ENCODE results near the gene ILDR2. TPM values are rescaled to one million over a fixed set of nuclear protein-coding genes. Genes with fewer than 3 reads are reported as not detected.
"Not testable (repeated sequence)": the region's sequence is repeated elsewhere in the genome, so short reads cannot be mapped to it uniquely, and the experiment has no call there.

ILDR2 gene
- total and polyA plus RNA-seq, 7 donors, result 0.01 to 0.30 (median 0.12) TPM

DNA sequence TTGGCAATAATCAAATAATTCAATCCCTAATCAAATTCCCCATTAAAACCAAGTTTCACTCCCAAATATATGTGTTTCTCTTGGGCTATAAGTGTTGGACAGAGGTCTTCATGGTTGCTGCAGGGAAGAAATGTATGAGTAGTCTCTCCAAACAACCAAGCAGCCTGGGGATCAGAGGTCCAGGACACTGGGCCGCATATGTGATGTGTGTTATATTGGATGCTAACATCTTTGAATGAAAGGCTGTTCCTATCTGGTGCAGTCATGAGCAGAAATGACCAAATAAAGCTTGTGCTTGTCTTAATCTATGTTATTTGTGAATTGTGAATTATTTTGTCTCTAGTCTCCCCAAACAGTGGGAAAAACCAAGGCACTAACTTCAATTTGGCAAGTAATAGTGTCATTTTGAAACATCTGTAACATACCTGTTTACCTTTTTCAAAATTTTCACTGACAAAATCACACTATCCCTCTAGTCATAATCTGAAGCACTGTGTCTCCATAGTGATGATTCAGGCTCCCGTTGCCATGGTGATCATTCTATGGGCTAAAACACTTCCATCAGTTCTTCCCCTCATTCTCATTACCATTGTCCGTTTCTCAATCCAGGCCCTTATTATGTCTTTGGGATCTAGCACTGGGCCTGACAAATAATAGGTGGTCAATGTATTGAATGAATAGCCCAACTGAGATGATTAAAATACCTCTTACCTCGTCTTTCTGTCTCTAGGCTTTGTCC lies 86.8 kb downstream of the ILDR2 start:
- Histone ChIP-seq H3K4me3 (no peak overlapping the region), H3K27me3 (ENCODE audit: insufficient read depth in 3 of 3, low read length in 2 of 3) (peaks cover 0 to 16% (median 6%) of the 10 kb centered on the region in 3 donors), H3K36me3 (ENCODE audit: insufficient read depth in 1 of 2, low read depth in 1 of 2) (no peaks in the 10 kb centered on the region), H3K27ac (no peak overlapping the region), H3K9me3 (no peaks in the 10 kb centered on the region), H3K4me1 (no peaks in the 10 kb centered on the region)
- DNase-seq, result no peak
- ATAC-seq, result no peak
- 84 to 87% (median 85%) methylated on average over 4 of the region's 4 CpGs for WGBS, 3 donors
- no peak for TF ChIP-seq CTCF (IDR thresholded peaks at IDR 0.05)
- intact Hi-C loops (cut with DNase I), result loop anchor here in 1 of 2 donors (5.0 kb wide), 1 partner anchor 169 kb away; no protein-coding TSS in a partner anchor

DNA sequence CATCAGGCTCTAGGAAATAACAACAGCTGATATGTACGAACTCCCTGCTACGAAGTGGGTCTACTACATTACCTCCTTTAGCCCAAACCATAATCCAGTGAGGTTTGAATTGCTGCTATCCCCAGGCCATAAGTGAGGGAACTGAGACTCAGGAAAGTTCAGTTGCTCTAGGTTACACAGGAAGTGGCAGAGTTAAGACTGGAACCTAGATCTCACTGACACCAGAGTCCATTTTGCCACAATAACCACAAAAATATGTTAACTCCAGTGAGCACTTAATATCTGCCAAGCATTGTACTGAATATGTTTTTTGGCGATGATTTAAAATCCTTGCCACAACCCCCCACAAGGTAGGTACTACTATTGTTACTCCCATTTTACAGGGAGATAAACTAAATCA lies 90.4 kb downstream of the ILDR2 start:
- no peak overlapping the region for H3K4me3 ChIP-seq
- DNase-seq (no peak), ATAC-seq (no peak)
- intact Hi-C loops (cut with DNase I), result loop anchor here in 1 of 2 donors (5.0 kb wide), 1 partner anchor 172 kb away; no protein-coding TSS in a partner anchor
- WGBS, 3 donors, result 93 to 98% (median 96%) methylated on average over 3 of the region's 3 CpGs
- H3K36me3 ChIP-seq (ENCODE audit: insufficient read depth in 1 of 2, low read depth in 1 of 2), result no peaks in the 10 kb centered on the region
- peaks cover 0 to 16% (median 6%) of the 10 kb centered on the region in 3 donors for H3K27me3 ChIP-seq (ENCODE audit: insufficient read depth in 3 of 3, low read length in 2 of 3)
- H3K9me3 ChIP-seq, result no peaks in the 10 kb centered on the region
- H3K27ac ChIP-seq, result no peak overlapping the region
- H3K4me1 ChIP-seq, result no peaks in the 10 kb centered on the region
- TF ChIP-seq CTCF (IDR thresholded peaks at IDR 0.05), result no peak

DNA sequence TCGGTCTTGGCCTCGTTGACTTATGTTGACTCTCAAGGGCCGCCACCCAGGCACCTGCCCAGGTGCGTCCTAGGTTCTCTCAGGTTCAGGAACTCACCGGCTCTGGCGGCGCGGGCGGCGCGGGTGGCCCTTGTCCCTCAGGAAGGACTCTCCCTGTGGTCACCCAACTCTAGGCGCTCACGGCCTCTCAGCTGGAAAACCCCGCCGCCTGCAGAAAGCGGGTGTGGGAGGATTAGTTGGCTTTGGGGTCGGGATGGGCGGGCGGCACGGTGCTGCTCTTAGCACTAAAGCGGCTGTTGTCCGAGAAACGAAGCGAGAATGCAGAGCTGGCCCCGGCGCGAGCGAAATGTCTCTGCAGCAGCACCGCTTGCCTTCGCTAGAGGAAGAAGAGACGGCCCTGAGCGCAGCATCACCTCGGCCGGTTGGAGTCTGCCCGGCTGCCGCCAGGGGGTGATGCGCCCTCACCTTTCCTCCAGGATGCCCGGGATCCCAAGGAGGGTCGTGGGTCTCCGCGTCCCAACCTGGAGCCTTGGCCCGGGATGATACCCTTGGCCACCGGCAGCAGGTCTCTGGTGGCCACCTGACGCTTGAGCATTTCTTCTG lies 91.2 kb downstream of the ILDR2 start:
- DNase-seq, result peak; percentile 40 to 64
- peaks cover 0 to 16% (median 6%) of the 10 kb centered on the region in 3 donors for H3K27me3 ChIP-seq (ENCODE audit: insufficient read depth in 3 of 3, low read length in 2 of 3)
- peak; percentile 53 for TF ChIP-seq CTCF (IDR thresholded peaks at IDR 0.05)
- peak in 2 of 4 donors; percentile 75 to 78 for ATAC-seq
- WGBS, 3 donors, result 16 to 27% (median 20%) methylated on average over 38 to 44 of the region's 44 CpGs
- no peak overlapping the region for H3K4me3 ChIP-seq
- H3K36me3 ChIP-seq (ENCODE audit: insufficient read depth in 1 of 2, low read depth in 1 of 2), result no peaks in the 10 kb centered on the region
- H3K4me1 ChIP-seq, result no peaks in the 10 kb centered on the region
- H3K27ac ChIP-seq, result no peak overlapping the region
- intact Hi-C loops (cut with DNase I), result no loop called here
- H3K9me3 ChIP-seq, result no peaks in the 10 kb centered on the region

GRCh38 chr1:166882893-166883292 lies 92.4 kb downstream of the ILDR2 start:
- Histone ChIP-seq H3K9me3 (no peaks in the 10 kb centered on the region), H3K4me1 (no peaks in the 10 kb centered on the region), H3K36me3 (ENCODE audit: insufficient read depth in 1 of 2, low read depth in 1 of 2) (no peaks in the 10 kb centered on the region), H3K27ac (no peak overlapping the region), H3K4me3 (no peak overlapping the region), H3K27me3 (ENCODE audit: insufficient read depth in 3 of 3, low read length in 2 of 3) (peaks cover 0 to 16% (median 6%) of the 10 kb centered on the region in 3 donors)
- WGBS, 3 donors, result 50 to 88% (median 63%) methylated on average over 2 of the region's 2 CpGs
- DNase-seq (no peak), ATAC-seq (no peak)
- intact Hi-C loops (cut with DNase I), result no loop called here
- TF ChIP-seq CTCF (IDR thresholded peaks at IDR 0.05), result no peak

DNA sequence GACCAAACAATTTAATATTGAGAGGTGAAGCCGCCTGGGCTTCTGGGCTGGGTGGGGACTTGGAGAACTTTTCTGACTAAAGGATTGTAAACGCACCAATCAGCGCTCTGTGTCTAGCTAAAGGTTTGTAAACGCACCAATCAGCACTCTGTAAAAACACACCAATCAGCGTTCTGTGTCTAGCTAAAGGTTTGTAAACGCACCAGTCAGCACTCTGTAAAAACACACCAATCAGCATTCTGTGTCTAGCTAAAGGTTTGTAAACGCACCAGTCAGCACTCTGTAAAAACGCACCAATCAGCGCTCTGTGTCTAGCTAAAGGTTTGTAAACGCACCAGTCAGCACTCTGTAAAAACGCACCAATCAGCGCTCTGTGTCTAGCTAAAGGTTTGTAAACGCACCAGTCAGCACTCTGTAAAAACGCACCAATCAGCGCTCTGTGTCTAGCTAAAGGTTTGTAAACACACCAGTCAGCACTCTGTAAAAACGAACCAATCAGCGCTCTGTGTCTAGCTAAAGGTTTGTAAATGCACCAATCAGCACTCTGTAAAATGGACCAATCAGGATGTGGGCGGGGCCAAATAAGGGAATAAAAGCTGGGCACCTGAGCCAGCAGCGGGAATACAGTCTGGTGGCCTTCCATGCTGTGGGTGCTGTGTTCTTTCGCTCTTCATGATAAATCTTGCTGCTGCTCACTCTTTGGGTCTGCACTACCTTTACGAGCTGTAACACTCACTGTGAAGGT lies 97.0 kb downstream of the ILDR2 start:
- intact Hi-C loops (cut with DNase I), result loop anchor here (5.0 kb wide), 2 partner anchors 36 to 179 kb away; no protein-coding TSS in a partner anchor
- ATAC-seq; H3K9me3 ChIP-seq; H3K27me3 ChIP-seq (ENCODE audit: insufficient read depth in 3 of 3, low read length in 2 of 3); H3K27ac ChIP-seq; H3K36me3 ChIP-seq (ENCODE audit: insufficient read depth in 1 of 2, low read depth in 1 of 2); DNase-seq; H3K4me3 ChIP-seq: not testable (repeated sequence)
- WGBS, 3 donors, result 95 to 98% (median 97%) methylated on average over 14 to 16 of the region's 21 CpGs
- peaks cover 11% of the 10 kb centered on the region for H3K4me1 ChIP-seq
